HEK293 (cell line): ENCODE data around the gene IL18.

Experiments used
- CTCF ChIA-PET: fragments of 350-600 bp; formaldehyde crosslinking; extraction: SDS; loops from one replicate; lab custom pipeline; 2021; ENCODE audit warnings: antibody characterized with exemption; lab: Yijun Ruan, JAX
- POLR2A ChIA-PET: fragments of 300-600 bp; formaldehyde crosslinking; extraction: SDS; loops from one replicate; lab custom pipeline; 2020; ENCODE audit warnings: antibody characterized with exemption, inconsistent platforms; lab: Yijun Ruan, JAX
- H3K27ac ChIP-seq: fragments of 200-500 bp; sonication (Bioruptor generic); 2 replicates; pipeline ENCODE4 v1.5.1; 2014; ENCODE audit warnings: low read depth, low read length, control low read depth, inconsistent platforms; ENCODE audit errors: extremely low read depth
- H3K36me3 ChIP-seq, 2 experiments: fragments of 200-500 bp in 1 of 2; sonication (Bioruptor generic) in 1 of 2; 1 replicate in 1 of 2; 2 replicates in 1 of 2; pipeline ENCODE4 v1.5.1; 2014 to 2017; ENCODE audit warnings: inconsistent platforms in 2 of 2, low read length in 2 of 2; ENCODE audit not compliant: control insufficient read depth in 2 of 2, insufficient read depth in 1 of 2
- H3K4me1 ChIP-seq: fragments of 200-500 bp; sonication (Bioruptor generic); 2 replicates; pipeline ENCODE4 v1.5.1; 2014; ENCODE audit warnings: mild to moderate bottlenecking, low read length, inconsistent platforms; ENCODE audit not compliant: control insufficient read depth, insufficient read depth
- H3K4me3 ChIP-seq: 2 replicates; pipeline ENCODE4 v1.5.1; 2011; ENCODE audit warnings: low read depth, mild to moderate bottlenecking, control low read depth, low read length, moderate library complexity
- H3K9me3 ChIP-seq: fragments of 200-500 bp; sonication (Bioruptor generic); 2 replicates; pipeline ENCODE4 v1.5.1; 2014; ENCODE audit warnings: low read depth, low read length, inconsistent platforms; ENCODE audit not compliant: control insufficient read depth, insufficient read depth
- BCL11A ChIP-seq: fragments of 450-650 bp; formaldehyde crosslinking; IDR thresholded peaks from 2 replicates; pipeline ENCODE4 v1.5.1; 2016; ENCODE audit warnings: low read depth, missing biosample characterization, missing genetic modification characterization
- BCL11B ChIP-seq: fragments of 450-650 bp; formaldehyde crosslinking; IDR thresholded peaks from 2 replicates; pipeline ENCODE4 v1.5.1; 2016; ENCODE audit warnings: low read depth, missing biosample characterization, missing genetic modification characterization
- GLI4 ChIP-seq: fragments of 450-650 bp; formaldehyde crosslinking; IDR thresholded peaks from 2 replicates; pipeline ENCODE4 v1.5.1; 2016; ENCODE audit warnings: missing biosample characterization, missing genetic modification characterization
- GLIS1 ChIP-seq: fragments of 450-650 bp; formaldehyde crosslinking; IDR thresholded peaks from 2 replicates; pipeline ENCODE4 v1.5.1; 2016; ENCODE audit warnings: missing biosample characterization, missing genetic modification characterization
- HOXA7 ChIP-seq: sonication (generic); formaldehyde crosslinking; IDR thresholded peaks from 2 replicates; pipeline ENCODE4 v1.8.1; 2022; ENCODE audit warnings: missing genetic modification reagents, borderline replicate concordance
- KLF10 ChIP-seq: fragments of 450-650 bp; IDR thresholded peaks from 2 replicates; pipeline ENCODE4 v1.5.1; 2018; ENCODE audit warnings: missing biosample characterization, mild to moderate bottlenecking, missing genetic modification characterization
- MEIS1 ChIP-seq: sonication (generic); formaldehyde crosslinking; IDR thresholded peaks from 2 replicates; pipeline ENCODE4 v1.8.1; 2022; ENCODE audit warnings: missing genetic modification reagents, mild to moderate bottlenecking, borderline replicate concordance
- PRDM1 ChIP-seq: fragments of 450-650 bp; formaldehyde crosslinking; IDR thresholded peaks from 2 replicates; pipeline ENCODE4; 2016; ENCODE audit warnings: missing biosample characterization, missing genetic modification characterization
- PRDM2 ChIP-seq: fragments of 450-650 bp; formaldehyde crosslinking; IDR thresholded peaks from 2 replicates; pipeline ENCODE4 v1.5.1; 2016; ENCODE audit warnings: missing biosample characterization, missing genetic modification characterization, borderline replicate concordance
- PRDM6 ChIP-seq: fragments of 450-650 bp; formaldehyde crosslinking; IDR thresholded peaks from 2 replicates; pipeline ENCODE4 v1.5.1; 2017; ENCODE audit warnings: missing biosample characterization, missing genetic modification characterization
- RBAK ChIP-seq: fragments of 450-650 bp; formaldehyde crosslinking; IDR thresholded peaks from 2 replicates; pipeline ENCODE4 v1.5.1; 2016; ENCODE audit warnings: missing biosample characterization, missing genetic modification characterization
- SCRT2 ChIP-seq: fragments of 450-650 bp; formaldehyde crosslinking; IDR thresholded peaks from 2 replicates; pipeline ENCODE4 v1.5.1; 2016; ENCODE audit warnings: missing biosample characterization, missing genetic modification characterization
- ZBTB20 ChIP-seq: fragments of 450-650 bp; formaldehyde crosslinking; IDR thresholded peaks from 2 replicates; pipeline ENCODE4 v1.5.1; 2016; ENCODE audit warnings: missing biosample characterization, missing genetic modification characterization
- ZBTB48 ChIP-seq: fragments of 450-650 bp; formaldehyde crosslinking; IDR thresholded peaks from 2 replicates; pipeline ENCODE4 v1.5.1; 2016; ENCODE audit warnings: missing biosample characterization, missing genetic modification characterization
- ZFP41 ChIP-seq: fragments of 450-650 bp; formaldehyde crosslinking; IDR thresholded peaks from 2 replicates; pipeline ENCODE4 v1.5.1; 2016; ENCODE audit warnings: missing biosample characterization, missing genetic modification characterization, borderline replicate concordance
- ZNF19 ChIP-seq: fragments of 450-650 bp; formaldehyde crosslinking; IDR thresholded peaks from 2 replicates; pipeline ENCODE4; 2016; ENCODE audit warnings: missing biosample characterization, missing genetic modification characterization, low read depth
- ZNF211 ChIP-seq: fragments of 450-650 bp; formaldehyde crosslinking; IDR thresholded peaks from 2 replicates; pipeline ENCODE4 v1.5.1; 2016; ENCODE audit warnings: low read depth, missing biosample characterization, missing genetic modification characterization
- ZNF335 ChIP-seq: fragments of 450-650 bp; formaldehyde crosslinking; conservative IDR thresholded peaks from 2 replicates; pipeline ENCODE4 v1.5.1; 2016; ENCODE audit warnings: missing biosample characterization, missing genetic modification characterization
- ZNF350 ChIP-seq: fragments of 450-650 bp; formaldehyde crosslinking; IDR thresholded peaks from 2 replicates; pipeline ENCODE4 v1.5.0; 2017; ENCODE audit warnings: missing biosample characterization, mild to moderate bottlenecking, missing genetic modification characterization
- ZNF48 ChIP-seq: fragments of 450-650 bp; formaldehyde crosslinking; IDR thresholded peaks from 2 replicates; pipeline ENCODE4 v1.5.1; 2016; ENCODE audit warnings: missing biosample characterization, missing genetic modification characterization
- ZNF488 ChIP-seq: fragments of 450-650 bp; formaldehyde crosslinking; IDR thresholded peaks from 2 replicates; pipeline ENCODE4 v1.5.1; 2016; ENCODE audit warnings: missing biosample characterization, missing genetic modification characterization
- ZNF514 ChIP-seq: fragments of 450-650 bp; formaldehyde crosslinking; IDR thresholded peaks from 2 replicates; pipeline ENCODE4 v1.5.1; 2016; ENCODE audit warnings: missing biosample characterization, missing genetic modification characterization
- ZNF658 ChIP-seq: fragments of 450-650 bp; formaldehyde crosslinking; IDR thresholded peaks from 2 replicates; pipeline ENCODE4; 2016; ENCODE audit warnings: missing biosample characterization, missing genetic modification characterization
- ZNF664 ChIP-seq: fragments of 450-650 bp; formaldehyde crosslinking; IDR thresholded peaks from 2 replicates; pipeline ENCODE4 v1.5.1; 2016; ENCODE audit warnings: missing biosample characterization, missing genetic modification characterization
- ZNF707 ChIP-seq: fragments of 450-650 bp; formaldehyde crosslinking; IDR thresholded peaks from 2 replicates; pipeline ENCODE4 v1.5.1; 2016; ENCODE audit warnings: missing biosample characterization, missing genetic modification characterization
- ZNF785 ChIP-seq: fragments of 450-650 bp; formaldehyde crosslinking; IDR thresholded peaks from 2 replicates; pipeline ENCODE4 v1.5.1; 2016; ENCODE audit warnings: missing biosample characterization, missing genetic modification characterization
- ZSCAN5A ChIP-seq: fragments of 450-650 bp; formaldehyde crosslinking; IDR thresholded peaks from 2 replicates; pipeline ENCODE4 v1.5.1; 2016; ENCODE audit warnings: missing biosample characterization, missing genetic modification characterization

Gene IL18

GRCh38 chr11:112118176-112118575 lies 45.7 kb downstream of the IL18 start:
- TF ChIP-seq PRDM1 (tag by site-specific recombination) (no peak), ZBTB20 (no peak), ZNF19 (no peak), PRDM6 (tag by site-specific recombination) (no peak), GLIS1 (tag by site-specific recombination) (no peak), ZSCAN5A (tag by site-specific recombination) (no peak), BCL11A (tag by site-specific recombination) (no peak), ZNF48 (tag by site-specific recombination) (no peak), ZNF335 (no peak), MEIS1 (CRISPR knock-in tag) (no peak), ZNF707 (tag by site-specific recombination) (no peak), ZBTB48 (tag by site-specific recombination) (no peak), ZFP41 (tag by site-specific recombination) (no peak), GLI4 (no peak), ZNF658 (no peak)
- Histone ChIP-seq H3K27ac (no peak overlapping the region), H3K4me1 (peaks cover 3% of the 10 kb centered on the region; the same call in 1 of the 2 replicates), H3K36me3 (no peaks in the 10 kb centered on the region), H3K9me3 (no peaks in the 10 kb centered on the region), H3K4me3 (no peak overlapping the region)
- ChIA-PET POLR2A (no interaction called here), CTCF (interaction anchor here (0.6 kb wide), 1 partner anchor 602 kb away, joined by 3 read pairs; no protein-coding TSS in a partner anchor)

GRCh38 chr11:112115386-112115785 lies 48.5 kb downstream of the IL18 start:
- no peaks in the 10 kb centered on the region for H3K36me3 ChIP-seq
- H3K4me3 ChIP-seq: no peak overlapping the region
- ChIA-PET POLR2A (no interaction called here), CTCF (interaction anchor here (0.5 to 6.7 kb wide), 7 partner anchors 18 to 165 kb away, joined by 3 to 70 read pairs (median 4); partner anchors contain the start of gene BCO2)
- H3K4me1 ChIP-seq: peaks cover 3% of the 10 kb centered on the region; the same call in 1 of the 2 replicates
- H3K9me3 ChIP-seq: no peaks in the 10 kb centered on the region
- H3K27ac ChIP-seq: no peak overlapping the region
- TF ChIP-seq SCRT2 (tag by site-specific recombination): no peak
- TF ChIP-seq ZNF664 (tag by site-specific recombination): no peak
- TF ChIP-seq BCL11B: no peak
- TF ChIP-seq KLF10 (tag by site-specific recombination): no peak
- no peak for TF ChIP-seq HOXA7 (CRISPR knock-in tag)
- no peak for TF ChIP-seq RBAK
- no peak for TF ChIP-seq ZNF350 (tag by site-specific recombination)
- no peak for TF ChIP-seq ZNF785
- TF ChIP-seq ZNF211 (tag by site-specific recombination): no peak
- no peak for TF ChIP-seq ZNF488
- TF ChIP-seq PRDM2 (tag by site-specific recombination): no peak
- no peak for TF ChIP-seq ZNF514 (tag by site-specific recombination)
